ENCODE measurements around the gene MBD3L3. TPM values are rescaled to one million over a fixed set of nuclear protein-coding genes. Genes with fewer than 3 reads are reported as not detected.

MBD3L3 gene
- total RNA-seq, 1 donor from 2014 or later, result not detected

Other genes with a start within 250 kb of the MBD3L3 start
- not detected for gene ADGRE1, start 171.1 kb downstream of the MBD3L3 start, total RNA-seq
- not detected for gene MBD3L2B, start 37.2 kb downstream of the MBD3L3 start, total RNA-seq
- not detected for gene MBD3L5, start 28.1 kb downstream of the MBD3L3 start, total RNA-seq
- gene MBD3L4, start 18.5 kb downstream of the MBD3L3 start, total RNA-seq, result not detected
- not detected for gene MBD3L2, start 9.4 kb downstream of the MBD3L3 start, total RNA-seq
- 53.0 TPM for gene ZNF557, start 11.0 kb upstream of the MBD3L3 start, total RNA-seq
- gene INSR, start 235.7 kb upstream of the MBD3L3 start, total RNA-seq, result 93.3 TPM